Naive thymus-derived CD8-positive, alpha-beta T cell (primary cell): ENCODE data around the gene VCL. TPM values are rescaled to one million over a fixed set of nuclear protein-coding genes. Genes with fewer than 3 reads are reported as not detected.
A peak's percentile ranks its signal among the peaks of the same experiment; 100 is the strongest.
"Not testable (repeated sequence)": the region's sequence is repeated elsewhere in the genome, so short reads cannot be mapped to it uniquely, and the experiment has no call there.

Experiments used
- ATAC-seq, 2 donors: fragments of 150-1000 bp; cut with Tn5 transposase in 1 of 2; sonication (Bioruptor Pico), chemical (Tn5 transposase) in 1 of 2; 1 replicate in 1 of 2; 2 replicates in 1 of 2; pipeline ENCODE4 v1.10.0; 2021; ENCODE audit warnings: mild to moderate bottlenecking in 2 of 2, moderate library complexity in 2 of 2
- POLR2A ChIA-PET: fragments of 350-600 bp; sonication (Branson Sonifier 250); formaldehyde crosslinking; loops from one replicate; lab custom pipeline; 2021; ENCODE audit warnings: antibody characterized with exemption; lab: Charles Lee
- DNase-seq, 10 donors: peaks; one replicate each; pipeline versions ENCODE4 v3.0.0 to v3.0.0-alpha.2; 2020 to 2022
- H3K27ac Mint-ChIP-seq, 10 donors: one replicate each; pipeline ENCODE4 v1.8.0; 2020 to 2022; ENCODE audit warnings: mild to moderate bottlenecking in 10 of 10, mixed read lengths in 10 of 10, moderate library complexity in 4 of 10, inconsistent platforms in 1 of 10
- H3K27me3 Mint-ChIP-seq, 5 donors: one replicate each; pipeline ENCODE4 v1.8.0; 2021 to 2022; ENCODE audit warnings: mixed read lengths in 5 of 5
- H3K36me3 Mint-ChIP-seq, 3 donors: one replicate each; pipeline ENCODE4 v1.8.0; 2020 to 2022; ENCODE audit warnings: mixed read lengths in 3 of 3, mild to moderate bottlenecking in 2 of 3, inconsistent platforms in 1 of 3
- H3K4me1 Mint-ChIP-seq, 4 donors: one replicate each; pipeline ENCODE4 v1.8.0; 2021 to 2022; ENCODE audit warnings: mixed read lengths in 4 of 4
- H3K4me3 Mint-ChIP-seq, 10 donors: one replicate each; pipeline ENCODE4 v1.8.0; 2020 to 2022; ENCODE audit warnings: mild to moderate bottlenecking in 10 of 10, mixed read lengths in 10 of 10, moderate library complexity in 6 of 10, inconsistent platforms in 1 of 10
- H3K9me3 Mint-ChIP-seq, 9 donors: one replicate each; pipeline ENCODE4 v1.8.0; 2020 to 2022; ENCODE audit warnings: mixed read lengths in 9 of 9, mild to moderate bottlenecking in 3 of 9, inconsistent platforms in 1 of 9, moderate library complexity in 1 of 9
- polyA plus RNA-seq, 3 donors: library from polyadenylated mRNA; unstranded; fragments of 300-500 nt; fragmentation: Illumina TruSeq; gene quantifications; one replicate each; pipeline ENCODE4 v1.2.3, GENCODE V29; 2021
- total RNA-seq, 8 experiments: library from RNA in 2 of 8; stranded (reverse) in 2 of 8; gene quantifications; one replicate each; pipeline ENCODE4 v1.2.3 and lab custom pipeline; 2021 to 2026

VCL gene
- total and polyA plus RNA-seq, 5 experiments from 2014 or later, result 5.0 to 21.2 (median 7.8) TPM

GRCh38 chr10:74055383-74056049, 57.6 kb downstream of the VCL start:
- no peak for DNase-seq
- Mint-ChIP-seq H3K36me3 (no peaks in the 10 kb centered on the region), H3K27ac (peak overlapping the region in 2 of 10 donors; percentile 45 to 60), H3K4me3 (no peak overlapping the region), H3K9me3 (no peaks in the 10 kb centered on the region), H3K27me3 (no peaks in the 10 kb centered on the region), H3K4me1 (peaks cover 7 to 36% (median 19%) of the 10 kb centered on the region in 4 donors)
- POLR2A ChIA-PET, result interaction anchor here (0.8 kb wide), 1 partner anchor 10 kb away, joined by 3 read pairs; no protein-coding TSS in a partner anchor
- no peak for ATAC-seq

- H3K9me3 Mint-ChIP-seq, result no peaks in the 10 kb centered on the region
- ATAC-seq (no peak), DNase-seq (no peak)
- no peaks in the 10 kb centered on the region for H3K27me3 Mint-ChIP-seq
- peak overlapping the region in 2 of 10 donors; percentile 45 to 60 for H3K27ac Mint-ChIP-seq
- H3K4me3 Mint-ChIP-seq, result no peak overlapping the region
- H3K36me3 Mint-ChIP-seq, result no peaks in the 10 kb centered on the region
- peaks cover 7 to 36% (median 19%) of the 10 kb centered on the region in 4 donors for H3K4me1 Mint-ChIP-seq
- POLR2A ChIA-PET, result interaction anchor here (0.5 kb wide), 1 partner anchor 357 kb away, joined by 3 read pairs; no protein-coding TSS in a partner anchor
Measured at GRCh38 chr10:74056050-74056818, 58.3 kb downstream of the VCL start.

- ATAC-seq (no peak), DNase-seq (no peak)
- Mint-ChIP-seq H3K4me3 (peak overlapping the region in 2 of 10 donors; percentile 4 to 58), H3K9me3 (peaks cover 0 to 1% (median 0%) of the 10 kb centered on the region in 9 donors), H3K27me3 (no peaks in the 10 kb centered on the region), H3K27ac (peak overlapping the region in 5 of 10 donors; percentile 12 to 73 (median 33)), H3K36me3 (peaks cover 0 to 2% (median 1%) of the 10 kb centered on the region in 3 donors), H3K4me1 (peaks cover 7 to 33% (median 19%) of the 10 kb centered on the region in 4 donors)
- POLR2A ChIA-PET, result no interaction called here
Measured at GRCh38 chr10:74058071-74058470, 60.2 kb downstream of the VCL start.

- peak; percentile 54 to 76 for ATAC-seq
- POLR2A ChIA-PET, result no interaction called here
- Mint-ChIP-seq H3K36me3 (peaks cover 4 to 8% (median 7%) of the 10 kb centered on the region in 3 donors), H3K27ac (peak overlapping the region in 5 of 10 donors; percentile 0 to 52 (median 5)), H3K27me3 (no peaks in the 10 kb centered on the region), H3K4me3 (peak overlapping the region in 4 of 10 donors; percentile 1 to 40 (median 6)), H3K9me3 (peaks cover 0 to 6% (median 0%) of the 10 kb centered on the region in 9 donors), H3K4me1 (peaks cover 7 to 33% (median 19%) of the 10 kb centered on the region in 4 donors)
- peak in 3 of 10 donors; percentile 6 to 40 (median 40) for DNase-seq
Measured at GRCh38 chr10:74058658-74059057, 60.7 kb downstream of the VCL start.

GRCh38 chr10:74061104-74061503, 63.2 kb downstream of the VCL start:
- Mint-ChIP-seq H3K4me3 (no peak overlapping the region), H3K4me1 (peaks cover 7 to 25% (median 16%) of the 10 kb centered on the region in 4 donors), H3K27ac (peak overlapping the region in 1 of 10 donors; percentile 31)

GRCh38 chr10:74061978-74062377, 64.1 kb downstream of the VCL start:
- H3K27ac Mint-ChIP-seq, H3K4me3 Mint-ChIP-seq, H3K9me3 Mint-ChIP-seq, DNase-seq, H3K27me3 Mint-ChIP-seq, ATAC-seq: not testable (repeated sequence)
- POLR2A ChIA-PET, result interaction anchor here (0.6 kb wide), 1 partner anchor 14 kb away, joined by 3 read pairs; no protein-coding TSS in a partner anchor
- peaks cover 12 to 15% (median 12%) of the 10 kb centered on the region in 3 donors for H3K36me3 Mint-ChIP-seq
- H3K4me1 Mint-ChIP-seq, result peaks cover 7 to 19% (median 13%) of the 10 kb centered on the region in 4 donors

More at GRCh38 chr10:74061104-74061503, 63.2 kb downstream of the VCL start:
- ATAC-seq (no peak), DNase-seq (no peak)
- H3K9me3 Mint-ChIP-seq, result peaks cover 0 to 6% (median 0%) of the 10 kb centered on the region in 9 donors
- H3K36me3 Mint-ChIP-seq, result peaks cover 12 to 13% (median 12%) of the 10 kb centered on the region in 3 donors
- POLR2A ChIA-PET, result no interaction called here
- H3K27me3 Mint-ChIP-seq, result no peaks in the 10 kb centered on the region

- DNase-seq (no peak), ATAC-seq (no peak)
- Mint-ChIP-seq H3K4me3 (no peak overlapping the region), H3K4me1 (peaks cover 4 to 9% (median 6%) of the 10 kb centered on the region in 4 donors), H3K27ac (no peak overlapping the region), H3K36me3 (peaks cover 12 to 18% (median 17%) of the 10 kb centered on the region in 3 donors), H3K27me3 (no peaks in the 10 kb centered on the region), H3K9me3 (peaks cover 0 to 6% (median 0%) of the 10 kb centered on the region in 9 donors)
- POLR2A ChIA-PET, result no interaction called here
Measured at GRCh38 chr10:74063256-74063655, 65.3 kb downstream of the VCL start.

GRCh38 chr10:74067373-74068352, 69.7 kb downstream of the VCL start:
- Mint-ChIP-seq H3K27ac (peak overlapping the region in 2 of 10 donors; percentile 22 to 46), H3K9me3 (peaks cover 0 to 6% (median 0%) of the 10 kb centered on the region in 9 donors), H3K4me1 (peaks cover 0 to 2% (median 0%) of the 10 kb centered on the region in 4 donors), H3K36me3 (peaks cover 12 to 31% (median 26%) of the 10 kb centered on the region in 3 donors), H3K27me3 (no peaks in the 10 kb centered on the region), H3K4me3 (no peak overlapping the region)
- POLR2A ChIA-PET, result no interaction called here
- no peak for ATAC-seq
- DNase-seq, result no peak

- peaks cover 0 to 3% (median under 1%) of the 10 kb centered on the region in 4 donors for H3K4me1 Mint-ChIP-seq
- DNase-seq (no peak), ATAC-seq (no peak)
- H3K9me3 Mint-ChIP-seq, result no peaks in the 10 kb centered on the region
- no peak overlapping the region for H3K4me3 Mint-ChIP-seq
- H3K27me3 Mint-ChIP-seq, result no peaks in the 10 kb centered on the region
- POLR2A ChIA-PET, result no interaction called here
- no peak overlapping the region for H3K27ac Mint-ChIP-seq
- H3K36me3 Mint-ChIP-seq, result peaks cover 0 to 45% (median 27%) of the 10 kb centered on the region in 3 donors
Measured at GRCh38 chr10:74071157-74071556, 73.2 kb downstream of the VCL start.

GRCh38 chr10:74072503-74072902, 74.6 kb downstream of the VCL start:
- ATAC-seq (no peak), DNase-seq (no peak)
- Mint-ChIP-seq H3K36me3 (peaks cover 0 to 51% (median 26%) of the 10 kb centered on the region in 3 donors), H3K9me3 (no peaks in the 10 kb centered on the region), H3K4me3 (no peak overlapping the region), H3K27ac (no peak overlapping the region), H3K27me3 (no peaks in the 10 kb centered on the region), H3K4me1 (peaks cover 0 to 12% (median 1%) of the 10 kb centered on the region in 4 donors)
- POLR2A ChIA-PET, result no interaction called here

- peaks cover 0 to 43% (median 8%) of the 10 kb centered on the region in 4 donors for H3K4me1 Mint-ChIP-seq
- POLR2A ChIA-PET, result no interaction called here
- H3K36me3 Mint-ChIP-seq, result peaks cover 0 to 47% (median 21%) of the 10 kb centered on the region in 3 donors
- no peaks in the 10 kb centered on the region for H3K9me3 Mint-ChIP-seq
- ATAC-seq (no peak), DNase-seq (no peak)
- peak overlapping the region in 1 of 10 donors; percentile 40 for H3K27ac Mint-ChIP-seq
- no peaks in the 10 kb centered on the region for H3K27me3 Mint-ChIP-seq
- no peak overlapping the region for H3K4me3 Mint-ChIP-seq
Measured at GRCh38 chr10:74075906-74076305, 78.0 kb downstream of the VCL start.

GRCh38 chr10:74076961-74077360, 79.0 kb downstream of the VCL start:
- H3K27ac Mint-ChIP-seq, result no peak overlapping the region
- no peaks in the 10 kb centered on the region for H3K27me3 Mint-ChIP-seq
- no peaks in the 10 kb centered on the region for H3K9me3 Mint-ChIP-seq
- H3K4me1 Mint-ChIP-seq, result peaks cover 2 to 47% (median 12%) of the 10 kb centered on the region in 4 donors
- no peak overlapping the region for H3K4me3 Mint-ChIP-seq
- DNase-seq (no peak), ATAC-seq (no peak)
- POLR2A ChIA-PET, result no interaction called here
- H3K36me3 Mint-ChIP-seq, result peaks cover 0 to 42% (median 16%) of the 10 kb centered on the region in 3 donors
